H9 (cell line): Measurements from ENCODE around the gene ACOX3. TPM values are rescaled to one million over a fixed set of nuclear protein-coding genes. Genes with fewer than 3 reads are reported as not detected.

Source experiments
- DNase-seq: peaks from one replicate; pipeline ENCODE4 v3.0.0-alpha.2; 2017
- H2AFZ ChIP-seq: one replicate; pipeline ENCODE4 v1.6.1; 2013; ENCODE audit warnings: mild to moderate bottlenecking, low read length, control low read depth, moderate library complexity
- H2AK5ac ChIP-seq: 2 replicates; pipeline ENCODE4 v1.6.1; 2013; ENCODE audit warnings: low read length, control low read depth, mixed read lengths; ENCODE audit not compliant: insufficient read length
- H2BK120ac ChIP-seq: one replicate; pipeline ENCODE4 v1.6.1; 2013; ENCODE audit warnings: low read depth, mild to moderate bottlenecking, low read length, control low read depth, inconsistent platforms; ENCODE audit not compliant: poor library complexity, severe bottlenecking
- H2BK12ac ChIP-seq: 2 replicates; pipeline ENCODE4 v1.6.1; 2013; ENCODE audit warnings: low read length, control low read depth, mixed read lengths, low read depth; ENCODE audit not compliant: insufficient read length
- H2BK15ac ChIP-seq: 2 replicates; pipeline ENCODE4 v1.6.1; 2013; ENCODE audit warnings: low read depth, low read length, control low read depth
- H2BK20ac ChIP-seq: one replicate; pipeline ENCODE4 v1.6.1; 2013; ENCODE audit warnings: low read depth, mild to moderate bottlenecking, low read length, control low read depth, inconsistent platforms; ENCODE audit not compliant: poor library complexity, severe bottlenecking
- H2BK5ac ChIP-seq: 2 replicates; pipeline ENCODE4 v1.6.1; 2013; ENCODE audit warnings: low read length, control low read depth, mixed read lengths; ENCODE audit not compliant: insufficient read length
- H3K14ac ChIP-seq: 2 replicates; pipeline ENCODE4 v1.6.1; 2013; ENCODE audit warnings: low read length, control low read depth; ENCODE audit not compliant: insufficient read depth
- H3K18ac ChIP-seq: 2 replicates; pipeline ENCODE4 v1.6.1; 2013; ENCODE audit warnings: low read depth, mild to moderate bottlenecking, mixed read lengths, low read length, control low read depth; ENCODE audit not compliant: insufficient read length
- H3K23ac ChIP-seq: 2 replicates; pipeline ENCODE4 v1.6.1; 2013; ENCODE audit warnings: low read length, control low read depth, mixed read lengths, low read depth; ENCODE audit not compliant: insufficient read length
- H3K23me2 ChIP-seq: 2 replicates; pipeline ENCODE4 v1.6.1; 2013; ENCODE audit warnings: low read depth, mild to moderate bottlenecking, mixed read lengths, low read length, control low read depth; ENCODE audit not compliant: insufficient read length, poor library complexity, severe bottlenecking
- H3K27ac ChIP-seq: 2 replicates; pipeline ENCODE4 v1.5.1; 2013; ENCODE audit warnings: low read length, control low read depth, mixed read lengths, low read depth; ENCODE audit not compliant: insufficient read length
- H3K27me3 ChIP-seq: 2 replicates; pipeline ENCODE4 v1.6.1; 2013; ENCODE audit warnings: low read length, control low read depth, inconsistent platforms; ENCODE audit not compliant: insufficient read depth
- H3K4ac ChIP-seq: 2 replicates; pipeline ENCODE4 v1.6.1; 2013; ENCODE audit warnings: low read depth, mild to moderate bottlenecking, control low read depth, inconsistent platforms, low read length, moderate library complexity
- H3K4me1 ChIP-seq: 2 replicates; pipeline ENCODE4 v1.6.1; 2013; ENCODE audit warnings: low read length, control low read depth, inconsistent platforms; ENCODE audit not compliant: insufficient read depth
- H3K4me2 ChIP-seq: 2 replicates; pipeline ENCODE4 v1.6.1; 2013; ENCODE audit warnings: low read length, control low read depth, mixed read lengths; ENCODE audit not compliant: insufficient read length, insufficient read depth
- H3K56ac ChIP-seq: 2 replicates; pipeline ENCODE4 v1.6.1; 2013; ENCODE audit warnings: low read depth, mild to moderate bottlenecking, mixed read lengths, low read length, control low read depth; ENCODE audit not compliant: insufficient read length
- H3K79me1 ChIP-seq: 2 replicates; pipeline ENCODE4 v1.6.1; 2013; ENCODE audit warnings: low read depth, mild to moderate bottlenecking, moderate library complexity, low read length, control low read depth, inconsistent platforms; ENCODE audit not compliant: insufficient read depth, poor library complexity, severe bottlenecking
- H3K79me2 ChIP-seq: 2 replicates; pipeline ENCODE4 v1.6.1; 2013; ENCODE audit warnings: low read length, control low read depth, inconsistent platforms; ENCODE audit not compliant: insufficient read depth
- H3K9ac ChIP-seq: 2 replicates; pipeline ENCODE4 v1.6.1; 2013; ENCODE audit warnings: low read length, control low read depth, mixed read lengths; ENCODE audit not compliant: insufficient read length; ENCODE audit errors: extremely low read depth
- H3K9me3 ChIP-seq: one replicate; pipeline ENCODE4 v1.6.1; 2013; ENCODE audit warnings: low read depth, low read length, inconsistent platforms; ENCODE audit not compliant: control insufficient read depth
- H3T11ph ChIP-seq: one replicate; pipeline ENCODE4 v1.6.1; 2013; ENCODE audit warnings: mild to moderate bottlenecking, low read length, control low read depth, inconsistent platforms
- H4K20me1 ChIP-seq: one replicate; pipeline ENCODE4 v1.6.1; 2013; ENCODE audit not compliant: control insufficient read depth, insufficient read length, insufficient read depth
- H4K5ac ChIP-seq: 2 replicates; pipeline ENCODE4 v1.6.1; 2013; ENCODE audit warnings: low read depth, mild to moderate bottlenecking, mixed read lengths, low read length, control low read depth; ENCODE audit not compliant: insufficient read length
- H4K8ac ChIP-seq: replicated peaks from 2 replicates; pipeline ENCODE4 v1.6.1; 2013; ENCODE audit warnings: low read length, control low read depth, mixed read lengths, low read depth; ENCODE audit not compliant: insufficient read length
- H4K91ac ChIP-seq: 2 replicates; pipeline ENCODE4 v1.6.1; 2013; ENCODE audit warnings: low read depth, mild to moderate bottlenecking, moderate library complexity, mixed read lengths, low read length, control low read depth; ENCODE audit not compliant: insufficient read length
- H3K27ac Mint-ChIP-seq, 3 experiments: 2 replicates in 2 of 3; 3 replicates in 1 of 3; pipeline ENCODE4 v1.8.0; 2020 to 2021; ENCODE audit warnings: mixed read lengths in 3 of 3, mild to moderate bottlenecking in 1 of 3, moderate library complexity in 1 of 3
- H3K27me3 Mint-ChIP-seq: 2 replicates; pipeline ENCODE4 v1.8.0; 2021; ENCODE audit warnings: low read depth, mild to moderate bottlenecking, moderate library complexity, mixed read lengths
- H3K36me3 Mint-ChIP-seq, 3 experiments: 2 replicates in 2 of 3; 3 replicates in 1 of 3; pipeline ENCODE4 v1.8.0; 2020 to 2021; ENCODE audit warnings: low read depth in 3 of 3, mixed read lengths in 3 of 3; ENCODE audit not compliant: insufficient read depth in 1 of 3
- H3K4me1 Mint-ChIP-seq, 2 experiments: 2 replicates each; pipeline ENCODE4 v1.8.0; 2020; ENCODE audit warnings: mixed read lengths in 2 of 2
- H3K4me3 Mint-ChIP-seq, 2 experiments: 2 replicates in 1 of 2; 3 replicates in 1 of 2; pipeline ENCODE4 v1.8.0; 2020 to 2021; ENCODE audit warnings: mild to moderate bottlenecking in 2 of 2, mixed read lengths in 2 of 2, moderate library complexity in 1 of 2
- H3K9me3 Mint-ChIP-seq, 2 experiments: 2 replicates in 1 of 2; 3 replicates in 1 of 2; pipeline ENCODE4 v1.8.0; 2020; ENCODE audit warnings: mild to moderate bottlenecking in 2 of 2, mixed read lengths in 2 of 2, moderate library complexity in 1 of 2
- CTCF ChIP-seq: fragments of 200-600 bp; sonication (generic); conservative IDR thresholded peaks from 3 replicates; pipeline ENCODE4 v1.8.0; 2021; ENCODE audit warnings: antibody characterized with exemption, mild to moderate bottlenecking
- WGBS: extraction: QIAGEN DNeasy Blood & Tissue Kit; methylation state at CpG from one replicate; pipeline ENCODE4 v1.1.7; 2013; ENCODE audit warnings: missing lambda C conversion rate, low lambda C conversion rate, mixed read lengths; ENCODE audit not compliant: insufficient read length; ENCODE audit errors: extremely low coverage; 5-methylcytosine and 5-hydroxymethylcytosine counted together
- total RNA-seq: library from RNA; stranded (reverse); gene quantifications from 2 replicates; pipeline ENCODE4 v1.2.1, GENCODE V29; 2021

ACOX3 gene
- total RNA-seq, 1 experiment from 2014 or later, result 13.8 TPM

GRCh38 chr4:8345946-8346814, 94.3 kb downstream of the ACOX3 start:
- no peak for TF ChIP-seq CTCF
- Histone ChIP-seq H3K23ac (no peak overlapping the region), H2BK15ac (no peak overlapping the region), H3T11ph (no peak overlapping the region), H3K4me1 (no peaks in the 10 kb centered on the region), H3K9ac (no peak overlapping the region), H4K8ac (no peak overlapping the region), H3K27ac (no peak overlapping the region), H3K4me2 (no peak overlapping the region), H4K5ac (no peak overlapping the region), H2BK120ac (no peak overlapping the region), H3K9me3 (no peaks in the 10 kb centered on the region), H3K27me3 (no peaks in the 10 kb centered on the region), H2BK20ac (no peak overlapping the region), H2AK5ac (no peak overlapping the region), H2BK12ac (no peak overlapping the region), H2BK5ac (no peak overlapping the region), H3K23me2 (no peaks in the 10 kb centered on the region), H3K18ac (no peak overlapping the region), H4K20me1 (no peaks in the 10 kb centered on the region), H2AFZ (no peak overlapping the region), H3K14ac (no peak overlapping the region), H3K56ac (no peak overlapping the region), H3K79me2 (no peaks in the 10 kb centered on the region), H3K4ac (no peak overlapping the region), H3K79me1 (no peaks in the 10 kb centered on the region), H4K91ac (no peak overlapping the region)
- peaks cover 12 to 20% of the 10 kb centered on the region in 2 experiments for H3K4me1 Mint-ChIP-seq
- peaks cover 40% of the 10 kb centered on the region for H3K27me3 Mint-ChIP-seq
- H3K36me3 Mint-ChIP-seq, result no peaks in the 10 kb centered on the region; a peak in 1 of 7 replicates
- no CpG with 5 or more reads among the region's 39 CpGs for WGBS
- H3K9me3 Mint-ChIP-seq, result no peaks in the 10 kb centered on the region
- no peak overlapping the region for H3K4me3 Mint-ChIP-seq
- DNase-seq, result peak; percentile 27
- H3K27ac Mint-ChIP-seq, result 0 out of 7 replicates have a peak overlapping the region, but pooled peaks of 1 of the 3 experiments have one; percentile 44
